ENCODE data around the gene MRPL53. TPM values are rescaled to one million over a fixed set of nuclear protein-coding genes. Genes with fewer than 3 reads are reported as not detected.

Gene MRPL53
- total RNA-seq, 1 donor from 2014 or later, result 47.4 TPM

DNA sequence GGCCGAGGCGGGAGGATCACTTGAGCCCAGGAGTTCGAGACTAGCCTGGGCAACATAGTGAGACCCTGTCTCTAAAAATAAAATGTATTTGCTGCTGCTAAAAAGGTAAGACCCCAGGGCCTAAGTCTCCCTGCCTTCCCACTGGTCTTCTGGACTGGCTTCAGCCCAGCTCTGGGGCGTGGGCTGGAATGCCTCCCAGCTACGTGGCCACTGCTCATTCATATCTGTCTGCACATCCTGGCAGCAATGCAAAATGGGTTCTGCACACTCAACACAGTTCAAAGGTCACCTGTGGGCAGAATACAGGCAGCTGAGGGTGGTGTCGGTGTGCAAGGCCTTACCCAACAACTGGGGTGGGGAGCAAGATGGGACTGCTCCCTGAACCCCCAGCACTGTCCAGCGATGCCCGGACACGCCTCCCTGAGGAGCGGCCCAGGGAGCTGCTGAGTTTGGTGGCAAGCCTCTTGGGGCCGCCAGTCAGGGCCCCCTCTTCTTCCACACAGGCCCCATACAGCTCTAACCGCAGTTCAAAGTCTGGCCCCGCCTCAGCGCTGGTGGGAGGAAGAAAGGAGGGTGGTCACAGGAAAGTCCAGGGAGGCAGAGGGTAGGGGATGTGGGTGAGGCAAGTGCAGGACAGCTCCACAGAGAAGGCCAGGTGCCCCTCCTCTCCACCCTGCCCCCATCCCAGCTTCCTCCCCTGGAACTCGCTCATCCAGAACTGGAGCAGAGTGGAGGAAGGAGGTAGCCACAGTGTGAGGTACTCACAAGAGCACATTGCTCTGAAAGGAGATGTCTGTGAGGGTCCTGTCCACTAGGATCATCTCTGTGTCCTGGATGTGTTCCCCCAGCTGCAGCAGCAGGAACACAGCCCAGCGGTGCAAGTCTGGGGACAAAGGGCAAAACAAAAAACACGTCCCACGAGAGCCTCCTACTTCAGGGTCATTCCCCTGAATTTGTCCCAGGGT is 42.7 kb downstream of the MRPL53 start:
- no peak for DNase-seq (ENCODE audit: low spot score)

DNA sequence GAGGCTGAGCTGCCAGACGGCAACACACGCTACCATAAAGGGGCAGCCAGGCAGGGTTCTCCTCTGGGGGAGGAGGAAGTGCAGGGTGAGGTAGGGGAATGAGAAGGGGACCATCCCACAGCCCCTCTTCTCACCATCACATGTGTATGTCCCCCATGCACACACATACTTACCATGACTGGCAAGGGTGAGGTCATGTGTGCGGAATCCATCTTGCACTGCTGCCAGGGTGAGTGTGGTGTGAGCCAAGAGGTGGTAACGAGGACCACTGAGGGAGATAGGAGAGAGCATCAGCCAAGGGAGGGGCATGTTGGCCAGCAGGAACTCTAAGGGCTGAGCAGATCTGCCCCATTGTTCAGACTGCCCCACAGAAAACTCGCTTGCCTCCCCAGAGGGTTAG is 43.8 kb downstream of the MRPL53 start:
- DNase-seq (ENCODE audit: low spot score), result no peak

DNA sequence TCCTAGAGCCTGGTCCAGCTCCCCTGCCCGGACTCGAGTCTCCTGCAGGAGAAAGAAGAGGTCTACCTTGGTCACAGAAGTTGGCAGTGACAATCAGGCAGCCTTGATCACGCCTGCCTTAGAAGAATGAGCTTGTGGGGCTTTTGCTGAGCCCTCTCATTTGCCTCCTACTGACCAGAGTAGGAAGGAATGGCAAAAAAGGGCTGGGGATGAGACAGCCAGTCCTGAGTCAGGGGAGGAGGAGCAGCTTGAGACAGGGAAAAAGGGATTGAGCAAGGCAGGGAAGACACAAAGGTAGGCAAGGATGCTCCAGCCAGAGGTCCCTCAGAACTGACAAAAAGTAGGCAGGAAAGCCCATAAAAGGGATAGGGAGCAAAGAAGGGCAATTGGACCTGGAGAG is 44.9 kb downstream of the MRPL53 start:
- DNase-seq (ENCODE audit: low spot score), result no peak

DNA sequence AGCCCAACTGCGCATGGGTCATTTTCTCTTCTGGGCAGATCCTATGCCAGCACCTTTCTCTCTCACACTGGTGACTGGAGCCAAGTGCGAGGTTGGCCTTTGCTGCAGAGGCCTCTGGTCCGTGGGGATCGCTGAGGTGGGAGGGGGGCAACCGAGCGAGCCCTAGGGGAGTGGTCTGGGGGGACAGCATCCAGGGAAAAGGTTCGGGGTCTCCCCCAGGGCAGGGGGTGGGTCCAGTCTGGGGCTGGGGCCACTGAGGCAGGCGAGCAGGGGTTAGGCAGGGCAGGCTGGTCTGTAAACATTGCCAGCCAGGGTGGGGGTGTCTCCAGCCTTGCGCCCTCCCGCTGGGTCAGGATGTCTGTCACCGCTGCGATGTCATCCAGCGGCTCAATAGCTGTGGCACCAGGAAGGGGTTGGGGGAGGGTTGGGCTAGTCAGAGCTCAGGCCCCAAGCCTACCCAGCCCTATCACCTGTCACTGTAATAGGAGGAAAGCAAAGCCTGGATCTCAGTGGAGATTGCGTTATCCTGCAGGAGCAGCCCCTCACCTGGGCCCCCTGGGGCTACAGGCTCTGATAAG is 46.2 kb downstream of the MRPL53 start:
- DNase-seq (ENCODE audit: low spot score), result no peak

DNA sequence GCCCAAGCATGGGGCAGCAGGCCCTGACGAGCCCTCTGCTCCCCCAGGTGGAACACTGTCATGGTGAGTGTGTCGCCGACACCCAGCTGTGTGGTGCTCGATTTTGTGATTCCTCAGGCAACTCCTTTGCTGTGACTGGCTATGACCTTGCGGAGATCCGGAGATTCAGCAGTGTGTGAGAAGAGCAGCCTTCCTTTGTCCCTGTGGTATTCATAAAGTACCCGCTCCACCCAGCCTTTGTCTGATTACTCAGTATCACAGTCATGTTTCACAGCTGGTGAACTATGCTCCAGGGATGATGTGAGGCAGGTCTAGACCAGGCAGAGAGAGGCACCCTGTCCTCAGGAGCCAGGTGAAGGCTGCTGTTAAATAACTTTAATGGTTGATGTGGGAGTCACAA is 47.0 kb downstream of the MRPL53 start:
- DNase-seq (ENCODE audit: low spot score), result no peak

DNA sequence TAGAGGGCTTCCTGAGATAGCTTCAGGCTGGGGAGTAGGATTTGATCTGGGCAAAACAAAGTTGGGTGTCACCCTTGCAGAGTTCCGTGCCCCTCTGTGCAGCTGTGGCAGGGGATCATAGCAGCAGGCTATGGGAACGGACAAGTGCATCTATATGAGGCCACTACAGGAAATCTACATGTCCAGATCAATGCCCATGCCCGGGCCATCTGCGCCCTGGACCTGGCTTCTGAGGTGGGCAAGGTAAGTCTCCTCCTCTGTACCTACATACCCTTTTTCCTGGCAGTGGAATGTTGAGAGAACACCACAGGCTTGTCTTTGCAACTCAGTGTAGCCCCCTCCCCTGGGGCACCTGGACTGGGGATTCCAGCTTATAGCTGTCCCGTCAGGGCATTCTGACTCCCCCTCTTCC is 47.5 kb downstream of the MRPL53 start:
- DNase-seq (ENCODE audit: low spot score), result no peak

DNA sequence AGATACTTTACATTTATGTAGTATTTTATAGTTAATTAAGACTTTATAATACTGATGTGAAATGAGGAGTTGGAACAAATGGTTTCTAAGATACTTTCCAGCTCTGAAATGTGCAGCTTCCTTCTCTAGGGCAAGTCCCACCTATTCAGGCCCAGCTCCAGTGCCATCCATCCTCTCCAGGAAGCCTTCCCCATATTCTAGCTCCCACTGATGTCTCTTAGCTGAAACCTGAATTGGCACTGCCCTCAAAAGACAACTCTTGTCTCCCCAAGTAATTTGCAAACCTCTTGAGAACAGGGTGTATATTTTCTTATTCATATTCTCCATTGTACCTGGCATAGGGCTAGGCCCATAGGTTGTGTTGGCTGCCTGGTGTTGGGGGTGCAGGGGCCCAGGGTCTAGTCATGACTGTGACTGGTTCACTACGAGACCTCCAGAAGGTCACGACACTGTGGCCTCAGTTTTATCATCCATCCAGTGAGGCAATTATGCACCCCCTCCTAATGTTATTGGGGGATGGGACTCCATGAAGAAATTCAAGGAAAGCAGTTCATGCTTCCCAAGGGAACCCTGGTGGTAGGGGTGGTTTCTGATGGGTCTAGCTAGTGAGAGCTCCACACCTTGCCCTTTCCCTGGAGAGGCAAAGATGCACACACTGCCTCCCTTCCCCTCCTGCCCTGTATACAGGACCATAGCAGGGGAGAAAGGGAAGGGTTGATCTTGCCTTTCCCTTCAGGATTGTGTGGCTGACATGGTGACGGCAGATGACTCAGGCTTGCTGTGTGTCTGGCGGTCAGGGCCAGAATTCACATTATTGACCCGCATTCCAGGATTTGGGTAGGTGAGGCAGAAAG is 48.1 kb downstream of the MRPL53 start:
- no peak for DNase-seq (ENCODE audit: low spot score)

DNA sequence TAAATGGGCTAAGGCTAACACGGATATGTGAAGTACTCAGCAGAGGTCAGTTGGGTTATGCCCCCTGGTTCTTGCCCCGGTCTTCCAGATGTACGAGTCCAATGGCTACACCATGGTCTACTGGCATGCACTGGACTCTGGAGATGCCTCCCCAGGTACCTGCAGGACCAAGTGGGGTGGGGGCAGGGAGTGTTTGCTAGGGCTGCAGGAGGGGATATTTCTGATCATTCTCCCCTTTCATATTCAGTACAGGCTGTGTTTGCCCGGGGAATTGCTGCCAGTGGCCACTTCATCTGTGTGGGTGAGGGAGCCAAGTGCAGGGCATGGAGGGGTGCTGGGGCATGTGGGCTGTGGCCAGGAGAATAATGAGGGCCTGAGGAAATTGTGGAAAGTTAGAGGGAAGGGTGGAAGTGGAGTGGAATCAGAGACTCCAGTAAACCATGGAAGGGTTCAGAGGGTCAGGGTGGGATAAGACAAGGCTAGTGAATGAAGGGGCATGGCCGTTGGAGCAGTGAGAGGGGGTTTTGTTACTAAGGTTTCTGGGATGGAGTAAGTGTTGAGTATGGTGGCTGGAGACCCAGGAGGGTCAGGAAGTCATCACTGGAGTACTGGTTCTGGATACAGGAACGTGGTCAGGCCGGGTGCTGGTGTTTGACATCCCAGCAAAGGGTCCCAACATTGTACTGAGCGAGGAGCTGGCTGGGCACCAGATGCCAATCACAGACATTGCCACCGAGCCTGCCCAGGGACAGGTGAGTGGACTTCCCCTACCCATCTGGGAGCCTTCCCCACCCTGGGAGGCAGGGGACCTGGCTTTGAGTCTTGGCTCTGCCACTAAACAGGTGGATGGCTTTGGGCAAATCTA is 49.0 kb downstream of the MRPL53 start:
- DNase-seq (ENCODE audit: low spot score), result no peak

Other genes with a start within 250 kb of the MRPL53 start
- 3.6 TPM for gene SLC4A5, start 129.3 kb downstream of the MRPL53 start, total RNA-seq (ENCODE audit: insufficient read depth, low replicate concordance)
- gene DCTN1, start 92.4 kb downstream of the MRPL53 start, total RNA-seq (ENCODE audit: insufficient read depth, low replicate concordance), result 49.8 TPM
- gene C2orf81, start 51.1 kb downstream of the MRPL53 start, total RNA-seq (ENCODE audit: insufficient read depth, low replicate concordance), result 1.4 TPM
- 14.2 TPM for gene WDR54, start 51.0 kb downstream of the MRPL53 start, total RNA-seq (ENCODE audit: insufficient read depth, low replicate concordance)
- 17.3 TPM for gene RTKN, start 30.7 kb downstream of the MRPL53 start, total RNA-seq (ENCODE audit: insufficient read depth, low replicate concordance)
- gene INO80B, start 17.6 kb downstream of the MRPL53 start, total RNA-seq (ENCODE audit: insufficient read depth, low replicate concordance), result 21.7 TPM
- gene WBP1, start 14.2 kb downstream of the MRPL53 start, total RNA-seq (ENCODE audit: insufficient read depth, low replicate concordance), result 29.4 TPM
- 40.4 TPM for gene MOGS, start 7.3 kb downstream of the MRPL53 start, total RNA-seq (ENCODE audit: insufficient read depth, low replicate concordance)
- gene CCDC142, start 10.3 kb upstream of the MRPL53 start, total RNA-seq (ENCODE audit: insufficient read depth, low replicate concordance), result 35.2 TPM
- 21.7 TPM for gene TTC31, start 10.4 kb upstream of the MRPL53 start, total RNA-seq (ENCODE audit: insufficient read depth, low replicate concordance)
- gene LBX2, start 26.9 kb upstream of the MRPL53 start, total RNA-seq (ENCODE audit: insufficient read depth, low replicate concordance), result not detected
- gene PCGF1, start 35.0 kb upstream of the MRPL53 start, total RNA-seq (ENCODE audit: insufficient read depth, low replicate concordance), result 13.5 TPM
- not detected for gene TLX2, start 41.8 kb upstream of the MRPL53 start, total RNA-seq (ENCODE audit: insufficient read depth, low replicate concordance)
- 0.24 TPM for gene DQX1, start 53.6 kb upstream of the MRPL53 start, total RNA-seq (ENCODE audit: insufficient read depth, low replicate concordance)
- gene AUP1, start 57.0 kb upstream of the MRPL53 start, total RNA-seq (ENCODE audit: insufficient read depth, low replicate concordance), result 41.9 TPM
- 49.4 TPM for gene HTRA2, start 57.3 kb upstream of the MRPL53 start, total RNA-seq (ENCODE audit: insufficient read depth, low replicate concordance)
- 68.1 TPM for gene LOXL3, start 81.3 kb upstream of the MRPL53 start, total RNA-seq (ENCODE audit: insufficient read depth, low replicate concordance)
- gene DOK1, start 82.0 kb upstream of the MRPL53 start, total RNA-seq (ENCODE audit: insufficient read depth, low replicate concordance), result 12.0 TPM
- gene M1AP, start 175.7 kb upstream of the MRPL53 start, total RNA-seq (ENCODE audit: insufficient read depth, low replicate concordance), result 1.9 TPM
- 26.5 TPM for gene SEMA4F, start 181.6 kb upstream of the MRPL53 start, total RNA-seq (ENCODE audit: insufficient read depth, low replicate concordance)